LNCAP (cell line): Measurements from ENCODE around the gene ZNF474.

Source experiments
- TF ChIP-seq, protein P1 (sequence below): fragments of 450-650 bp; IDR thresholded peaks from 2 replicates; pipeline ENCODE4 v1.5.1; 2017; ENCODE audit warnings: mild to moderate bottlenecking

ZNF474 gene

DNA sequence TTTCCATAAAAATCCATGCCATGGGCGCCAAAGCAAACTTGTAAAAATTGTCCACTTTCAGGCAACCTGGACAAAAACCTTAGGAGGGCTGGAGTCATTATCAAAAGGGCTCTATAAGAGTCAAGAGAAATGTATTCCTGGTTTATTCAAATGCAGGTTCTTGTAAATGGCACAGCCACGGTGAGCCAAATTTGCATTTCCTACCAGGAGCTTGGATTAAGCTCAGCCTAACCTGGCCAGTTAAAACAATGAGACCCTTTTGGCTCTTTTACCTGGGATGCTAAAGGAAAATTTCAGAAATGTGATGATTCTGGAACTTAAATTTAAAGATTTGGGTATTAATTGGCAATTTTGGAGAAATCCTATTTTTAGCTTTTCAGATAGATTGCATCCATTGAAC lies 8.9 kb upstream of the ZNF474 start:
- TF ChIP-seq, protein P1, sequence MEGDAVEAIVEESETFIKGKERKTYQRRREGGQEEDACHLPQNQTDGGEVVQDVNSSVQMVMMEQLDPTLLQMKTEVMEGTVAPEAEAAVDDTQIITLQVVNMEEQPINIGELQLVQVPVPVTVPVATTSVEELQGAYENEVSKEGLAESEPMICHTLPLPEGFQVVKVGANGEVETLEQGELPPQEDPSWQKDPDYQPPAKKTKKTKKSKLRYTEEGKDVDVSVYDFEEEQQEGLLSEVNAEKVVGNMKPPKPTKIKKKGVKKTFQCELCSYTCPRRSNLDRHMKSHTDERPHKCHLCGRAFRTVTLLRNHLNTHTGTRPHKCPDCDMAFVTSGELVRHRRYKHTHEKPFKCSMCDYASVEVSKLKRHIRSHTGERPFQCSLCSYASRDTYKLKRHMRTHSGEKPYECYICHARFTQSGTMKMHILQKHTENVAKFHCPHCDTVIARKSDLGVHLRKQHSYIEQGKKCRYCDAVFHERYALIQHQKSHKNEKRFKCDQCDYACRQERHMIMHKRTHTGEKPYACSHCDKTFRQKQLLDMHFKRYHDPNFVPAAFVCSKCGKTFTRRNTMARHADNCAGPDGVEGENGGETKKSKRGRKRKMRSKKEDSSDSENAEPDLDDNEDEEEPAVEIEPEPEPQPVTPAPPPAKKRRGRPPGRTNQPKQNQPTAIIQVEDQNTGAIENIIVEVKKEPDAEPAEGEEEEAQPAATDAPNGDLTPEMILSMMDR: no peak

DNA sequence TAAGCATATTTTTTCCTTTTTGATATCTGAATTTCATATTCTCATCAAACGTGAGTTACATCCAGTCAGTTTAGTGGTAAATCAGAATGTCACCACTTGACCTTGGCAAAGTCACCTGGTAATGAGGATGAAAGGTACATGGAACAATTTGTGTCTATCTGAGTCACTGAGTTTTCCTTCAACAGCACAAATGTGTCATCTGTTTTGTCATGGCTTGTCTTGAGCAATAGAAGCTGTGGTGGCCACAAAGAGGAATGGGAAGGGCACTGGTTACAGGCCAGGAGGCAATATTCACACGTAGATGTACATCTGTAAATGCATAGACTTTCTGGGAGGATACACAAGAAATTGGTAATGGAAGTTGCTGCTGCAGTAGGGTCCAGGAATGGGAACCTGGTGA lies 8.4 kb upstream of the ZNF474 start:
- TF ChIP-seq, protein P1: no peak

DNA sequence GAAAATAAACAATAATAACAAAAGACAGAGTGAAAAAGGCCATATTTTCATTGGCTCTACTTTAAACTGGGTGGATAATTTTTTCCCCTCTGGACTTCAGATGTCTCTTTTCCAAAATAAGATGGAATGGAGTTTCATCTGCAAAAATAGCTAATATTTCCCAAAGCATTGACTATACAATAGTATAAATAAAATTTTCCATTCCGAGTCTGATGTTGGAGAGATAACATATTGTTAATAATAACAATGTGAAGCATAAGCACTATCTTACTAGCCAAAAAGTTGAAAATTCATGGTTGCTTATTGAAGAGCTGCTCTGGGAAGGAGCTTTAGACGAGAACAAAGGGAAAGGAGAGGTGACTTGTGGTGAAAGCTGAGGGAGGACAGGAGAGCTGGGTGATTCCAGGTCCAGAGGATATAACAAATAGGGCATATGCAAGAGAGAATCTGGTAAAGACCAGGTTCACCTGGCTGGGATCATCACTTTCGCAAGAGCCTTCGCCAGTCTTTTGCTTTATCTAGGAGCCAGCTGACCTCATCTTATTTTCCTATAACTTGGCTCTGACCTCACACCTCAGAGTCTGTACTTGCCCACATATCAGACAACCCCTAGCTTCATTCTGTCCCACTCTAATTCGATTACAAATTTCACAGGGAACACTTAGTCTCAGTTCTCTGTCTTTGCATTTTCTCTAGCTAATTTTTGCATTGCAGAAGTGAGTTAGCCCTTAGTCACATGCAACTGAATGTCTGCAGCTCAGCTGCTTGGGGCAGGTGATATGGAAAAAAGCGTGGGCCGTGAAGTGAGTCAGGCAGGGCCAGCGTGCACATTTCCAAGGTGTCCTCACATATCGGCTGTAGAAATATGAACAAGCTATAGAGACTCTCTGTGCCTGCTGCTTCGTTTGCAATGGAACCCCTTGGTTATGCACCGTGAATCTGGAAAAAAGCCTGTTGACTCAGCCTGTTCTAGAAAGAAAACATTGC lies 7.6 kb upstream of the ZNF474 start:
- TF ChIP-seq, protein P1: no peak

DNA sequence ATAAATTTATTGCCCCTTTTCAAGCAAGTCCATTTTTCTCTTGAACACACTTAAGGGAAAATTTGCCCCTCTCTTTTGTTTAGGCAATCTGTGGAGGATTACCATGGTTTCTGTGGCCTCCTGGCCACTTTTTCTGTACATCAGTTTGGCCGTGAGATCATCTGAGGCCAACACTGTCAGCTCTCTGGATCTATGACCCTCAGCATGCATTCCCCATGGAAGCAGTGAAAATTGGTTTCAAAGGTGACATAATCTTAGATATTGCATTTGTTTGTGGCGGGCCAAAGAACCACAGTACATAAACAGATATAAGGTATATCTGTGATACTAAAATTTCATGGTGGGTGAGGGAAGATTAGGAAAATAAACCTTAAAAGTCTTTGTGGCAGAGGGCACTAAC lies 4.6 kb upstream of the ZNF474 start:
- TF ChIP-seq, protein P1: no peak

DNA sequence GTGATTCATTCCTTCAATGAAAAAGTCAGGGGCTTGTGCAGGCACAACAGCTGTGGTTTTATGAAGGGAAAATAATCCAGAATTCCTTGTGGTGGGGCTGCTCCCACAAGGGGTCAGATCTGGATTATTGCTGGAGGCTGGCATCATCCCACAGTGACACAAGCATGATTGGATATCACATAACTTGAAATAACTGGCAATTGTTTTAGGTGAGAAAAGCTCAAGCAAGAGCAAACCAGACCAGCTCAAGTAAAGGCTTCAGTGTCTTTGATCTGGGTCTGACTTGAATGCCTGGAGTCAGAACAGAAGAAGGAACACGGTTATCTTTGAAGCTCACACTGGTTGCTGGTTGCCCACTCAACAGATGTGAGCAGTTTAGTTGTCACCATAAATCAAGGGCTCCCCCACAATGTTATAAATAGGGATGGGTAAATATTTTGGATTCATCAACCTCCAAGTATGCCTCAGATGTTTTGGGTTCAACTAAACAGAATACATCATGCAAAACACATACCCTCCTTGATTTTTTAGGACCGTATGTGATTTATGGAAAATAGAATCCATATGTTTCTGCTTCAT lies 3.1 kb upstream of the ZNF474 start:
- TF ChIP-seq, protein P1: no peak

DNA sequence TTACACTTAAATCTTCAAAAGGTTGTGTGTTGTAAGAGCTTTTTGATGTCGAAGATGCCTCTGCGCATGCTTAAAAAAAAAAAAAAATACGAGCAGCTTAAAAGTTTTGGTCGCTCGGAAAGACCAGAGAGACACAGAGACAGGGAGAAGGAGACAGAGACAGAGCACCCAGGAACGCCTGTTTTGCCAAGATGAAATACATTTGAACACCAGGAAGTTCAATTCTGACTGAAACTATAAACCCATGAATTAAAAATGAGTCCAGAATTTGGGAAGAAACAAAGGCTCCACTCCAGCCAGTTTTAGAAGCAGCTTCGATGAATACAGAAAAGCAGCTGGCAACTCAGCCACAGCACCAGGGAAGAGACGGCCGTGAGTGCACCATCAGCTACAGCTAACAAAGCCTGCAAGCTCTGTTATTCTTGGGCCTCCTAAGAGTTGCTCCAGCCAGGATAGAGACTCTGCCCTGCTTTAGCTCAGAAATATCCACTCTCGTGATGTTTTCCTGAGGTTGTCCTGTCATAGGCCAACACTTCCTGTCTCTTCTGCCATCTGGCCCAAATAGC lies 2.5 kb upstream of the ZNF474 start:
- TF ChIP-seq, protein P1: no peak

DNA sequence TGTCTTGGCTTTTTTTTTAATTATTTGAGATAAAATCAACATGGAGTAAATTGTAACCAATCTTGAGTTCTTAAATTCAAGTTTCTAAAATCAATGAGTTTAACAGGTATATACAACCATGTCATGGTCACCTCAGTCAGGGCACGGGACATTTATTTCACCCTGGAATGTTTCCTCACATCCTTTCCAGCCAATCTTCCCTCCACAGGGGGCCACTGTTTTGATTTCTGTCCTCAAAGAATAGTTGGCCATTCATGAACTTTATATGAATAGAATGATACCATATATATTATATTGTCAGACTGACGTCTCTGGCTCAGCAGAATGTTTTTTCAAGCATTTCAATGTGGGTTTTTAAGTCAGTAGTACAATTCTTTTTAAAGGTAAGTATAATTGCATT lies 806 bp downstream of the ZNF474 start:
- TF ChIP-seq, protein P1: no peak
